ENCODE measurements around the gene GLIPR1L1. TPM values are rescaled to one million over a fixed set of nuclear protein-coding genes. Genes with fewer than 3 reads are reported as not detected.

GLIPR1L1 gene
- total RNA-seq, 1 experiment from 2014 or later, result not detected

- H3K36me3 Mint-ChIP-seq, result peaks cover 6% of the 10 kb centered on the region
- peaks cover 6% of the 10 kb centered on the region for H3K27me3 Mint-ChIP-seq (ENCODE audit: low read depth)
- no peak overlapping the region for H3K27ac Mint-ChIP-seq
- CTCF ChIA-PET, result no interaction called here
- H3K4me3 Mint-ChIP-seq, result no peak overlapping the region
- no peak for TF ChIP-seq MYBL2 (CRISPR knock-in tag; IDR thresholded peaks at IDR 0.05)
- no peak for TF ChIP-seq ZNF219 (CRISPR knock-in tag; IDR thresholded peaks at IDR 0.05; ENCODE audit: borderline replicate concordance)
- TF ChIP-seq CREM (CRISPR knock-in tag; IDR thresholded peaks at IDR 0.05), result no peak
- no peak for TF ChIP-seq ATF2 (CRISPR knock-in tag; IDR thresholded peaks at IDR 0.05; ENCODE audit: borderline replicate concordance, low read depth)
- TF ChIP-seq MLX (CRISPR knock-in tag; IDR thresholded peaks at IDR 0.05), result no peak
- no peak for TF ChIP-seq ZNF121 (CRISPR knock-in tag; IDR thresholded peaks at IDR 0.05)
- no peak for TF ChIP-seq E2F5 (CRISPR knock-in tag; IDR thresholded peaks at IDR 0.05)
- TF ChIP-seq E2F1 (CRISPR knock-in tag; IDR thresholded peaks at IDR 0.05), result no peak
- no peak for TF ChIP-seq FOXP1 (CRISPR knock-in tag; IDR thresholded peaks at IDR 0.05; ENCODE audit: borderline replicate concordance)
- no peak for TF ChIP-seq ZNF317 (CRISPR knock-in tag; IDR thresholded peaks at IDR 0.05; ENCODE audit: borderline replicate concordance, low read depth)
- no peak for TF ChIP-seq RELA (CRISPR knock-in tag; IDR thresholded peaks at IDR 0.05; ENCODE audit: borderline replicate concordance)
- TF ChIP-seq, protein P1, sequence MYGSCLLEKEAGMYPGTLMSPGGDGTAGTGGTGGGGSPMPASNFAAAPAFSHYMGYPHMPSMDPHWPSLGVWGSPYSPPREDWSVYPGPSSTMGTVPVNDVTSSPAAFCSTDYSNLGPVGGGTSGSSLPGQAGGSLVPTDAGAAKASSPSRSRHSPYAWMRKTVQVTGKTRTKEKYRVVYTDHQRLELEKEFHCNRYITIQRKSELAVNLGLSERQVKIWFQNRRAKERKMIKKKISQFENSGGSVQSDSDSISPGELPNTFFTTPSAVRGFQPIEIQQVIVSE (CRISPR knock-in tag; IDR thresholded peaks at IDR 0.05; ENCODE audit: borderline replicate concordance), result no peak
- TF ChIP-seq, protein P2, sequence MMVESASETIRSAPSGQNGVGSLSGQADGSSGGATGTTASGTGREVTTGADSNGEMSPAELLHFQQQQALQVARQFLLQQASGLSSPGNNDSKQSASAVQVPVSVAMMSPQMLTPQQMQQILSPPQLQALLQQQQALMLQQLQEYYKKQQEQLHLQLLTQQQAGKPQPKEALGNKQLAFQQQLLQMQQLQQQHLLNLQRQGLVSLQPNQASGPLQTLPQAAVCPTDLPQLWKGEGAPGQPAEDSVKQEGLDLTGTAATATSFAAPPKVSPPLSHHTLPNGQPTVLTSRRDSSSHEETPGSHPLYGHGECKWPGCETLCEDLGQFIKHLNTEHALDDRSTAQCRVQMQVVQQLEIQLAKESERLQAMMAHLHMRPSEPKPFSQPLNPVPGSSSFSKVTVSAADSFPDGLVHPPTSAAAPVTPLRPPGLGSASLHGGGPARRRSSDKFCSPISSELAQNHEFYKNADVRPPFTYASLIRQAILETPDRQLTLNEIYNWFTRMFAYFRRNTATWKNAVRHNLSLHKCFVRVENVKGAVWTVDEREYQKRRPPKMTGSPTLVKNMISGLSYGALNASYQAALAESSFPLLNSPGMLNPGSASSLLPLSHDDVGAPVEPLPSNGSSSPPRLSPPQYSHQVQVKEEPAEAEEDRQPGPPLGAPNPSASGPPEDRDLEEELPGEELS (CRISPR knock-in tag; IDR thresholded peaks at IDR 0.05), result no peak
- no peak for TF ChIP-seq ZNF263 (CRISPR knock-in tag; IDR thresholded peaks at IDR 0.05; ENCODE audit: low read depth)
- no peak for TF ChIP-seq SMAD4 (CRISPR knock-in tag; IDR thresholded peaks at IDR 0.05)
- TF ChIP-seq ZBTB21 (CRISPR knock-in tag; IDR thresholded peaks at IDR 0.05; ENCODE audit: borderline replicate concordance), result no peak
- no peak for TF ChIP-seq ZNF671 (CRISPR knock-in tag; IDR thresholded peaks at IDR 0.05)
- no peak for TF ChIP-seq IRF2 (CRISPR knock-in tag; IDR thresholded peaks at IDR 0.05; ENCODE audit: borderline replicate concordance, low read depth)
- no peak for TF ChIP-seq JAZF1 (CRISPR knock-in tag; IDR thresholded peaks at IDR 0.05)
- TF ChIP-seq ARID4B (CRISPR knock-in tag; IDR thresholded peaks at IDR 0.05; ENCODE audit: borderline replicate concordance), result no peak
- ATAC-seq (no peak), DNase-seq (ENCODE audit: low spot score) (no peak)
- H3K9me3 Mint-ChIP-seq, result peaks cover 12% of the 10 kb centered on the region
- POLR2A ChIA-PET, result no interaction called here
- no peaks in the 10 kb centered on the region for H3K4me1 Mint-ChIP-seq
Measured at GRCh38 chr12:75302225-75302624, 32.2 kb upstream of the GLIPR1L1 start.
